Stimulated activated CD8-positive, alpha-beta memory T cell treated with anti-CD3 and anti-CD28 coated beads, Interleukin-7, amount 100 ng/mL, for 4 hours (primary cell): Measurements from ENCODE around the gene SEBOX.

ENCODE experiments used
- DNase-seq, 2 donors: peaks; one replicate each; pipeline ENCODE4 v3.0.0-alpha.2; 2020; ENCODE audit warnings: low read depth in 2 of 2

The SEBOX gene

DNA sequence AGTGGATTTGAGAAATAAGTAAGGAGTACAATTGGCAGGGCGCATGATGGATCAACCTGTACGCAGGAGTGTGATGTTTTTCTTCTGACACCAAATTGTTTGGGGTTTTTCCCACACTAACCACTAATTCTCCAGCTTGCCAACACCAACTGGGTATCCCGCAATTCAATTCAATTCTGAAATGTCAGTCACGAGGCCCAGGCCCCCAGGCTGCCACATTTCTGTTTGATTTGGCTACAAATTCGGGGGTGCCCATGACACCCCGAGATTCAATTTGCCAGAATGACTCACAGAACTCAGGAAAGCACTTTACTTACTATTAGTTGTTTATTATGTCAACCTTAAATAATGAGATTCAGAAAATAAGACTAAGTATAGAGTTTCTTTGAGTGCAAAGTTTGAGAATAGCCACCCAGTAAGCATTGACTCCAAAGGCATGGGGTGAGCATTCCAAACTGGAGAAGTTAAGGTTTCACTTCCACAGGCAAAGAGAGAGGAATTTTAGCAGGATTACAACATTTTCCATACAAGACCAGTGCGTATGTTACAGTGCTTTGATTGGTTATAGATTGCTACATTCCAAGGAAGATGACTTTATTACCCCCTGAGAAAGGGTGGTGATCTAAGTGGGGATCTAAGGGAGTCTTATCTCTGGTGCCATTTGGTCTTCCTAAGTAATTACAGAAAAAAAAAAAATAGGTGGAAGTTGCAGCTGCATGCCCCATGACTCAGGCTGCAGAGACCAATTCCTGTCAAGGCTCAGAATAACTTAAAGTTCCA, 29.5 kb upstream of the SEBOX start:
- DNase-seq = no peak

DNA sequence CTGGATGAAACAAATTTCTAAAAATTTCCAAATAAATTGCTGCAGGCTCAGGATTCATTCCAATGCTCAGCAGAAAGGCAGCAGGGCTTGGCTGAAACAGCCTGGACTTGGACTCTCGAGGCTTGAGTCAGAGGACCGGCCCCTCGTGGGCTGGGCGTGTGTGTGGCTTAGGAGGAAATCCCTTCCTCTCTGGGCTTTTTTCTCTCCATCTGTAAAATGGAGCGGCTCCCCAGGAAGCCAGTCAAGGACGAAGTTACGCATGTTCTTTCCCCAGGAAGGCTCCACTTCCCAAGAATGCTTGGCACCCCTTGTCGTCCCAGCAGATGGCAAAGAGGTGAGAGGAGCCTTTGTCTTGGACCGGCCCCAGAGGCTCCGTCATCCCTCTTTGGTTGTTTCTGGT, 27.5 kb upstream of the SEBOX start:
- DNase-seq = no peak

DNA sequence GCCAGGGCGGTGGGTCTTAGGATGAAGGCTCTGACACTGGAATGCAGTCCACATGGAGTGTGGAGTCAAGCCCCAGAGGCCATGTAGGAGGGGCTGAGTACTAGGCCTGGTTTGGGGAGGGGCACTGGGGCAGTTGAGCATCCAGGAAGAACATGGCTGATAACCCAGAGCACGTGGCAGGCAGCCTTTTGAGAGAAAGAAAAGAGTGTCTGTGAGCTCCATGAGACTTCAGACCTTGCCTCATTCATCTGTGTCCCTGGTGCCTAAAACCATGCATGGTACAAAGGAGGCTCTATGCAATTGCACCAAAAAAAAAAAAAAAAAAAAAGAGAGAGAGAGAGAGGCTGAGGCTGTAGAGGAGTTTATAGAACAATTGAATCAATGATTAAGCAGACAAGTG, 26.4 kb upstream of the SEBOX start:
- DNase-seq = no peak

DNA sequence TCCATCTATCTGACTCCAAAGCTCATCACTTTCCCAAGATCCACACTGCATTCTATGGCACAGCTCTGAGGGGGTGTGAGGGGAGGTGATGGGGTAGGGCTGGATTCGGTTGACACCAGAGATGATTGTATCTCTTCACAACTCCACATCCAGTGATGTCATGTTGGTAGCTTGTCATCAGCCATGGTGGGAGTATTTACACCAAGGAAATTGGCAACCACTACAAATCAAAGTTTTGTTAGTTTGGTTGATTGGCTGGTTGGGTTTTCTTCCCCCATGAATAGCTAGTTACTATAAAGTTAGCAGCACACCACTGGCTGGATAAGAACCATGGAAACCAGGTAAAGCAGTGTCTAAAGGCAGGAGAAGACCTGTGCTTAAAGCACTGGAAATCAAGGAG, 26.0 kb upstream of the SEBOX start:
- DNase-seq = no peak

DNA sequence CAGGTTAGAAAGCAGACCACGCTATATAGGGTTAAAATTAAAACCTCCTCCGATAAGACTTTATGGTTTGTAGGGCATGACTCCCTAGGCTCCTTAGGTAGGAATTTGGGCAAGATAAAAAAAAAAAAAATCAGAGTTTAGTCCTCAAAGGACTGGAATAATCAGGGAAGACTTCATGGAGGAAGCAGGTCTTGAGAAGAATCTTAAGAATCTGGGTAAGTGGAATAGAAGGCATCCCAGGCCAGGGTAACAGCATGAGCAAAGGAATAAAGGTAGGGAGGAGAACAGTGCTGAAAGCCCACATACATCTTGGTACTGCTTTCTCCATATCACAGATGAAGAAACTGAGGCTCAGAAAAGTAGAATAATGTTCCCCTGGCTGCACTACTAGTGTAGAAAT, 25.6 kb upstream of the SEBOX start:
- no peak for DNase-seq

DNA sequence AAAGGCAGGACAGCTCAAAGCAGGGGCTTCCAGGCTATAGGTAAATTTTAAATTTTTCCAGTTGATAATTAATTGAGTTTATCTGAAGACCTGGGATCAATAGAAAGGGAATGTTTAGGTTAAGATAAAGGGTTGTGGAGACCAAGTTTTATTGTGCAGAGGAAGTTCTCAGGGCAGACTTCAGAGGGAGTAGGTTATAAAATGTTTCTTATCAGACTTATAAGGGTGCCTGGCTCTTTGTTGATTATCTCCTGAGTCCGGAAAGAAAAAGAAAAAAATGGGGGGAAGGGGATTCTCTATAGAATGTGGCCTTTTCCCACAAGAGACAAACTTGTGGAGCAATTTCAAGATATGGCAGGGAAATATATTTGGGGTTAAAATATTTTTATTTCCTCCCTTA, 25.1 kb upstream of the SEBOX start:
- no peak for DNase-seq

DNA sequence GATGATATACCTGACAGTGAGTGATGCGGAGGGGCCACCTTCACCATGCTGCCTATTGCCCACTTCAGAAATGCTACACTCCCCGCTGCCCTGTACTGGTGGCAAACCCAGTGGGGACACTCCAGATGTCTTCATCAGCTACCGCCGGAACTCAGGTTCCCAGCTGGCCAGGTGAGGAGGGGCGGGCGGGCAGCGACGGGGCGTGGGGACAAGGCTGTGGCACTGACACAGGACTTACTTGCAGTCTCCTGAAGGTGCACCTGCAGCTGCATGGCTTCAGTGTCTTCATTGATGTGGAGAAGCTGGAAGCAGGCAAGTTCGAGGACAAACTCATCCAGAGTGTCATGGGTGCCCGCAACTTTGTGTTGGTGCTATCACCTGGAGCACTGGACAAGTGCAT, 23.1 kb upstream of the SEBOX start:
- no peak for DNase-seq

DNA sequence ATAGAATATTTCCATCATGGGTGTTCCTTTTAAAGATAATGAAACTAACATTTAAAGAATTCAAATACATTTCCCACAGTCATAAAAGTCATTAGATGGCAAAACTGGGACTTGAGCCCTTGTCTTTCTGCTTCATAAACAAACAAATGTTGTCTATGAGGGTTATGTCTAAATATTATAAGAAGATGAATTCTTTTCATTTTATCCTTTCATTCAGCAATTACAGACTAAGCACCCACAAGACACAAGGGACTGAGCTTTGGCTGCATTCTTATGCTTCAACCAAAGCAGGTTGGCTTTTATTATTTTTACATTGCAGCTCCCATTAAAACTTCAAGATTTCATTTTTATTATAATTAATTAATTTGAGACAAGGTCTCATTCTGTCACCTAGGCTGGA, 21.4 kb upstream of the SEBOX start:
- DNase-seq = no peak

DNA sequence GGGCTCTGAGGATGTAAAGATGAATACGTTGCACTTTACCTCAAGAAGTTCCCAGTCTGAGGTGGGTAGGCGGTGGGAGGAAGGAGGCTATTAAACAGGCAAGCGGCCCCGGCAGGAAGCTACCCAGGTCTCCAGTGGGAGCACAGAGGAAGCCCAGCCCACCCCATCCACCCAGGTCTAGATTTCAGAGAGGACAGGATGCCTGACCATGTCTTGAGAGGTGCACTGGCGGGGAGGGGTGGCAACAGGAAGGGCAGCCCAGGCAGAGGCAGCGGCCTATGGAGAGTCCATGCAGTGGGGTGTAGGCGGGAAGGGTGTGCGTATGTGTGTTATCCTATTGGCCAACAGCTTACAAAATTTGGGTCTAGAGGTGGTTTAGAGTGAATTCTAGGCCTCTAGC, 20.4 kb upstream of the SEBOX start:
- DNase-seq = no peak

DNA sequence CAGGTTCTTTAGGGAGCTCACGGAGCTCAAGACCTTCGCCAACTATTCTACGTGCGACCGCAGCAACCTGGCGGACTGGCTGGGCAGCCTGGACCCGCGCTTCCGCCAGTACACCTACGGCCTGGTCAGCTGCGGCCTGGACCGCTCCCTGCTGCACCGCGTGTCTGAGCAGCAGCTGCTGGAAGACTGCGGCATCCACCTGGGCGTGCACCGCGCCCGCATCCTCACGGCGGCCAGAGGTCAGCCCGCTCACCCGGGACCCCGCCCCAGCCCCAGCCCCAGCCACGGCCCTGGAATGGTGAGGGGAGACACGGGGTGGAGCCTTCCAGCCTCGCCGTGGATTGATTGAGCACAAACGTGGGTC, 20.0 kb upstream of the SEBOX start:
- no peak for DNase-seq

DNA sequence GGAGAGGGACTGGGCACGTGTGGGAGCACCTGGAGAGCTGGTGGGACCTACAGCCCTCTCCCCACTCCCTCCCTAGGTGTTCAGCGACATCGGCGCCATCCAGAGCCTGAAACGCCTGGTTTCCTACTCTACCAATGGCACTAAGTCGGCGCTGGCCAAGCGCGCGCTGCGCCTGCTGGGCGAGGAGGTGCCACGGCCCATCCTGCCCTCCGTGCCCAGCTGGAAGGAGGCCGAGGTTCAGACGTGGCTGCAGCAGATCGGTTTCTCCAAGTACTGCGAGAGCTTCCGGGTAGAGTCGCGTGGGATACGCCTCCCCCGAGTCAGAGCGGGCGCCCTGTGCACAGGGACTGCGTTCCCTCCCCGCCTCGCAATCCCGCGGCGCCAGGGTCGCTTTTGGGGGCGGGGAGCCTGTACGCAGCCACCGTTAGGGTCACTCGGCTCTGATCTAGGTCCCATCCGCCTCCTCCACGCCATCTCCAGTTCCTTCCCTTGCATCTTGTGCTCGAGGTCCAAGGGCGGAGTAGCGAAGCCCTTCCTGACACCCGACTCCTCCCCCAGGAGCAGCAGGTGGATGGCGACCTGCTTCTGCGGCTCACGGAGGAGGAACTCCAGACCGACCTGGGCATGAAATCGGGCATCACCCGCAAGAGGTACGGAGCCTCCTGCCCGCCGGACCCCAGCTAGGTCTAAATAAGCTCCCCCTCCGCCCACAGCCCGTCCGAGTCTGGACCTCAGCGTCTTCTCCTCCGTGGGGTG, 19.5 kb upstream of the SEBOX start:
- peak; percentile 24 to 55 for DNase-seq

DNA sequence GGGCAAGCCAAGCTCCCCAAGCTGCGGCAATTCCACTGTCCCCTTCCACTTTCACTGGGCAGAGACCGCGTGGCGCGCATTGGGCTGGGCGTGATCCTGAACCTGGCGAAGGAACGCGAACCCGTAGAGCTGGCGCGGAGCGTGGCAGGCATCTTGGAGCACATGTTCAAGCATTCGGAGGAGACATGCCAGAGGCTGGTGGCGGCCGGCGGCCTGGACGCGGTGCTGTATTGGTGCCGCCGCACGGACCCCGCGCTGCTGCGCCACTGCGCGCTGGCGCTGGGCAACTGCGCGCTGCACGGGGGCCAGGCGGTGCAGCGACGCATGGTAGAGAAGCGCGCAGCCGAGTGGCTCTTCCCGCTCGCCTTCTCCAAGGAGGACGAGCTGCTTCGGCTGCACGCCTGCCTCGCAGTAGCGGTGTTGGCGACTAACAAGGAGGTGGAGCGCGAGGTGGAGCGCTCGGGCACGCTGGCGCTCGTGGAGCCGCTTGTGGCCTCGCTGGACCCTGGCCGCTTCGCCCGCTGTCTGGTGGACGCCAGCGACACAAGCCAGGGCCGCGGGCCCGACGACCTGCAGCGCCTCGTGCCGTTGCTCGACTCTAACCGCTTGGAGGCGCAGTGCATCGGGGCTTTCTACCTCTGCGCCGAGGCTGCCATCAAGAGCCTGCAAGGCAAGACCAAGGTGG, 16.3 kb upstream of the SEBOX start:
- no peak for DNase-seq

DNA sequence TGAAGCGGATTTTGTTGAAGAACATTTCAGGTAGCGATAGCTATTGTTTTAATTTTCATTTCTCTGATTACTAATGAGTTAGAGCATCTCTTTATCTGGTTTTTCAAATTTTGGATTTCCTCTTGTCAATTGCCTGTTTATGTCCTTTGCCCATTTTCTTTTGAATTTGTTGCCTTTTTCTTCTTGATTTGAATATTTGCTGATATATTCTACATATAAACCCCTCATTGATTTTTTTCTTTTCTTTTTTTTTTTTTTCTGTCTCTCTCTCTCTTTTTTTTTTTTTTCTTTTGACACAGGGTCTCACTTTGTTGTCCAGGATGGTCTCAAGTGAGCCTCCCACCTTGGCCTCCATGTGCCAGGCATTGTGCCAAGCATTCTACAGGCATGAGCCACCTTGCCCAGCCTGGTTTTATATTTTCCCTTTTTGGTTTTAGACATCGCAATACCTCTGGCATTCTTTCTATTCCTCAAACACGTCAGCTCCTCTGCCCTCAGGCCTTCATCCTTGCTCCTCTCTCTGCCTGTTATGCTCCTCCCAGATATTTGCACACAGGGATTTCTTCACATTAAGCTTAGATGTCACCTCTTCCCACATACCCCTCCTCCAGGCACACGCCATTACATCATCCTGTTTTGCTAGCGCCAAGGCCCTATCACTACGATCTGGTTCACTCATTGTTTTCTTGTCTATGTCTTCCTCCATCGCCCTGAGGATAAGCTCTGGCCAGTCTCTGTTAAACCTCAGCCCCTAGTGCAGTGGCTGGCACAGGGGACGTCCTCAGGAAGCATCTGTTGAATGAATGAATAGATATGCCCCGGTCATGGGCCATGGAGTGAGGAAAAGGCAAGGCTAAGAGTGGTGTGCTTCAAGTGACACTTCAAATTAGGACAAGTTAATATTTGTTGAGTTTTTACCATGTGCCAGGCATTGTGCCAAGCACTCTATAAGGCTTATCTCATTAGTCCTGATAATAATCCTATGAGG, 15.1 kb upstream of the SEBOX start:
- DNase-seq = no peak

DNA sequence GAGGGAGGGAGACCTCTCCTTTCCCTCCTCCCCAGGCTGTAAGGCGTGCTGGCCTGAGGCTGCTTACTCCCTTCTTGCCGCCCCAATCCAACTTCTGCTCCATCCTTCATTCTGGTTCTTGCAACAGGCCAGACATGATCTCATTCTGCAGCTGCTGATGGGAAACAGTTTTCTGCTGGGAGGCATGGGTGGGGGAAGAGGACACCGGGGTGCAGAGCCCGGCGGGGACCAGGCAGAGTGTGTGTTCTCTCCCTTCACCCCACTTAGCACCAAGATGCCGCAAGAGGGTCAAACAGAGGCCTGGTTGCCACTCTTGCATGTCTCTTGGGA, 7.9 kb upstream of the SEBOX start:
- DNase-seq = no peak

DNA sequence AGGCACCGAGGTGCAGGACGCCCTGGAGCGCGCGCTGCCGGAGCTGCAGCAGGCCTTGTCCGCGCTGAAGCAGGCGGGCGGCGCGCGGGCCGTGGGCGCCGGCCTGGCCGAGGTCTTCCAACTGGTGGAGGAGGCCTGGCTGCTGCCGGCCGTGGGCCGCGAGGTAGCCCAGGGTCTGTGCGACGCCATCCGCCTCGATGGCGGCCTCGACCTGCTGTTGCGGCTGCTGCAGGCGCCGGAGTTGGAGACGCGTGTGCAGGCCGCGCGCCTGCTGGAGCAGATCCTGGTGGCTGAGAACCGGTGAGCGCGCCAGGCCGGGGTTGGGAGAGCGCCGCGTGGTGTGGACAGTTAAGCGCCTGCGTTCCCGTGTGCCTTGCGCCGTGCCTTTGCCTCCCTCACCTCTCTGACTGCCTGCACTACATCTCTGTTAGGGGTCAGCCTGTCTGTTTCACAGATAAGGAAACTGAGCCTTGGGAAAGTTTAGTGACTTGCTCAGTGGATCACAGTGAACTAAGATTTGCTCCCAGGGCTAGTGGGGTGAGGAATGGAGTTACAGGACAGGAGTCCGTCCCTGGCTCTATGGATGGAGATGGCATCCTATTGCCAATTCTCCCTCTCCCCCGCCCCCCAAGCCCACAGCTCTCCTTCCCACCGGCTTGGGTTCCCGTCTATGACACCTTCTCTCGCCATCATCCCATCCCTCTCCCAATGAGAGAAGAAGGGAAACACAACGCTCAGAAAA, 7.4 kb upstream of the SEBOX start:
- DNase-seq = no peak

DNA sequence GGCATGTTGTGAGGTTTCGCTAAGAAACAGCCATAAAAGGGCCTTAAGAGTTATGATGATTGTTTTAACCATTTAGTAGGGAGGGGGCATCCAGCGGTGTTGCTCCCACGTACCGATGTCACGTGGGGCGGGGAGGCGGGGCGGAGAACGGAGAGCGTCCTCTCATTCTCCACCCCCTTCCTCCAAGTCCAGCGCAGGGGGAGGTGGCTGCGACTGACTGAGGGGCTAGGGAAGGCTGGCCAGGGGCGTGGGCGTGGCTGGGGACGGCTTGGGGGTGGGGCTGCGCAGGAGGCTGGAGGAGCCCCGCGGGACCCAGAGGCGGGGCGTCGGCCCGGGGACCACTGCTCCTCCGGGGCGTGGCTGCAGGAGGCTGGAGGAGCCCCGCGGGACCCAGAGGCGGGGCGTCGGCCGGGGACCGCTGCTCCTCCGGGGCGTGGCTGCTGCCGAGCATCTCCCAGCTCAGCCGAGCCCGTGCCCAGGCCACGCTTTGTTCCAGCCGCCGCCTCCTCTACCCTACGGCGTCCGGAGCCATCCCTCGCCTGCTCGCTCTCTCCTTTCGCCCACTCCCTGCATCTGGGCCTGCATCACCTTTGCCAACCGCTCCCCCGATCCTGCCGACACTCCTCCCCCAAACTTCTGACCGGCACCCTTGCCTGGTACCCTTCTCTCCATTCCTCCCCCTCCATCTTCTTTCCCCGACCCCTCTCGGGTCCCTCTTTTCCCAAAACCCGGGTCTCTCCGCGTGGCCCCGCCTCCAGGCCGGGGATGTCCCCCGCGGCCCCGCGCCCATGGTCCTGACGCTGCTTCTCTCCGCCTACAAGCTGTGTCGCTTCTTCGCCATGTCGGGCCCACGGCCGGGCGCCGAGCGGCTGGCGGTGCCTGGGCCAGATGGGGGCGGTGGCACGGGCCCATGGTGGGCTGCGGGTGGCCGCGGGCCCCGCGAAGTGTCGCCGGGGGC, 6.5 kb upstream of the SEBOX start, which contains the start of gene SARM1:
TSS of gene SARM1 (plus strand) at position 450 of the 958 bp plus-strand sequence. CDS start at position 789, 339 bp downstream.
- peak; percentile 65 to 78 for DNase-seq

DNA sequence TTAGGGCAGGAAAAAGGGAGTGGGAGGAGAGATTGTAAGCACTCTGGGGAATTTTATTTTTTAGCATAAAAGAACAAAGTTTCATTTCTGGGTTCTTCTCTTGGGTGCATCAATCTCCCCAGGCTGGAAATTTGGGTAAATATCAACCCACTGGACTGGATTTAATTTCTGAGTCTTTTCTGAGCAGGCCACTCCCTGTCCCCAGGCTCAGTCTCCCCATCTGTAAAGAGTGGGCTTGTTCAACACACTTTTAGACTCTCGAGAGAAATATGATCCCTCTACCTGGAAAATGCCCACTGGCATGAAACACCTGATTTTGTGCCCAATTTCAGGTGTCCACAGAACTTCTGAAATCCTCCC, 5.7 kb upstream of the SEBOX start:
- no peak for DNase-seq

DNA sequence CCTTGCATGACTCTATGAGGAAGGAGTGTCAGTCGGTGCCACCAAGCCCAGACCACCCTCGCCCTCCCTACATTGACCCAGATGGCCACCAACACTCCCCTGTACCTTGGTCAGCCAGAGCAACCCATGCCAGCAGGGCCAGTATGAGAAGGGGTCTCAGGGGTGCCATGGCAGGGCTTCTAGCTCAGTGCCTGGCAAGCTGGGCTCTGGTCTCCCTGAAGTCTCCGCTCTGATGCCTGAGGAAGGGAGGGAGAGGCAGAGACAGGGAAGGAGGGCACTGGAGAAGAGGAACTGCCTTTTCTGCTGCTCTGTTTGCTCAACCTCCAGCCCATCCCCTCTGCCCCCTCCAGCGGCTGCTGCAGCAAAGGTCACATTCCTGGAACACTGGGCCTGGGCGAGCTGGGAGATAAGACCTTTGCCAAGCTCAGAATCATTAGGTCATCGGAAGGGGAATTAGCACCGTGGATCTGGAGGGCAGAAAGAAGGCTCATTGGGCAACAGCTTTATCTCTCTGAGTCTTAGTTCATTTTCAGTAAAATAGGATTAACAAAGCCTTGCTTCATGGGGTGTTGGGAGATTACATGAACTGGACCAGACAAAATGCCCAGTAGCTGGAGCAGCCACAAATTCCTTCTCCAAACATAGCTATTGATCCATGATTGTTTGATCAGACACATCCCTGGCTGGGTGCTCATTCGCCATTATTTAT, 5.2 kb upstream of the SEBOX start, which contains the start of gene VTN:
TSS of gene VTN (minus strand) at position 273 of the 709 bp plus-strand sequence. CDS start at position 169, 104 bp downstream.
- DNase-seq = no peak

DNA sequence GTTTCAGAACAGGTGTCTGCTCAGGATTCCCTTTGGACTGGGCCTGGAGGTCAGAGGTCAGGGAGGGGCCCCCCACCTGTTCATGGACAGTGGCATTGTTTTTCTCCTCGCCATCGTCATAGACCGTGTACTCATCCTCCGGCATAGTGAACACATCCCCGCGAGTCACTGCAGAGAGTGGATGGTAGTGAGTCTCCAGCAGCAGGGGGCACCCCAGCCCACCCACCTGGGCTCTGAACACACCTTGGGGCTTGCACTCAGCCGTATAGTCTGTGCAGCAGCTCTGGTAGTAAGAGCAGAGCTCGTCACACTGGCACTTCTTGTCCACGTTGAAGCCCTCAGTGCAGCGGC, 4.7 kb upstream of the SEBOX start:
- no peak for DNase-seq
